Measurements from ENCODE around the gene CD22. TPM values are rescaled to one million over a fixed set of nuclear protein-coding genes. Genes with fewer than 3 reads are reported as not detected.

CD22 gene
- polyA plus RNA-seq, 2 donors = 0.71 to 1.2 TPM

GRCh38 chr19:35288331-35288730 is 40.7 kb upstream of the CD22 start:
- H3K9me3 ChIP-seq (ENCODE audit: control insufficient read depth in 2 of 2, insufficient read depth in 1 of 2, low read depth in 1 of 2, low read length in 1 of 2) = no peaks in the 10 kb centered on the region
- H3K27me3 ChIP-seq (ENCODE audit: control insufficient read depth in 1 of 2, insufficient read depth in 2 of 2, low read length in 2 of 2) = no peaks in the 10 kb centered on the region
- no peaks in the 10 kb centered on the region for H3K4me1 ChIP-seq (ENCODE audit: control insufficient read depth in 2 of 2, insufficient read depth in 2 of 2, low read length in 1 of 2)
- no peaks in the 10 kb centered on the region for H3K36me3 ChIP-seq (ENCODE audit: control insufficient read depth in 2 of 2, insufficient read depth in 2 of 2, low read length in 1 of 2)
- no peak overlapping the region for H3K27ac ChIP-seq (ENCODE audit: low read depth in 2 of 2, low read length in 1 of 2)
- no peak overlapping the region for H3K4me3 ChIP-seq (ENCODE audit: low read depth in 1 of 2, low read length in 2 of 2)
- 54 to 64% methylated on average over 2 of the region's 2 CpGs for WGBS, 2 donors

GRCh38 chr19:35288906-35289305 is 40.1 kb upstream of the CD22 start:
- Histone ChIP-seq H3K36me3 (ENCODE audit: control insufficient read depth in 2 of 2, insufficient read depth in 2 of 2, low read length in 1 of 2) (no peaks in the 10 kb centered on the region), H3K27me3 (ENCODE audit: control insufficient read depth in 1 of 2, insufficient read depth in 2 of 2, low read length in 2 of 2) (no peaks in the 10 kb centered on the region)
- WGBS, 2 donors = 60 to 77% methylated on average over 5 of the region's 5 CpGs

GRCh38 chr19:35290381-35291127 is 38.4 kb upstream of the CD22 start:
- H3K27ac ChIP-seq (ENCODE audit: low read depth in 2 of 2, low read length in 1 of 2) = no peak overlapping the region
- H3K36me3 ChIP-seq (ENCODE audit: control insufficient read depth in 2 of 2, insufficient read depth in 2 of 2, low read length in 1 of 2) = no peaks in the 10 kb centered on the region
- no peak overlapping the region for H3K4me3 ChIP-seq (ENCODE audit: low read depth in 1 of 2, low read length in 2 of 2)
- H3K27me3 ChIP-seq (ENCODE audit: control insufficient read depth in 1 of 2, insufficient read depth in 2 of 2, low read length in 2 of 2) = no peaks in the 10 kb centered on the region
- H3K4me1 ChIP-seq (ENCODE audit: control insufficient read depth in 2 of 2, insufficient read depth in 2 of 2, low read length in 1 of 2) = no peaks in the 10 kb centered on the region
- 66% methylated on average over 19 to 20 of the region's 20 CpGs for WGBS, 2 donors
- no peaks in the 10 kb centered on the region for H3K9me3 ChIP-seq (ENCODE audit: control insufficient read depth in 2 of 2, insufficient read depth in 1 of 2, low read depth in 1 of 2, low read length in 1 of 2)

More at GRCh38 chr19:35288906-35289305, 40.1 kb upstream of the CD22 start:
- Histone ChIP-seq H3K9me3 (ENCODE audit: control insufficient read depth in 2 of 2, insufficient read depth in 1 of 2, low read depth in 1 of 2, low read length in 1 of 2) (no peaks in the 10 kb centered on the region), H3K4me1 (ENCODE audit: control insufficient read depth in 2 of 2, insufficient read depth in 2 of 2, low read length in 1 of 2) (no peaks in the 10 kb centered on the region), H3K4me3 (ENCODE audit: low read depth in 1 of 2, low read length in 2 of 2) (no peak overlapping the region), H3K27ac (ENCODE audit: low read depth in 2 of 2, low read length in 1 of 2) (no peak overlapping the region)

- no peak overlapping the region for H3K27ac ChIP-seq (ENCODE audit: low read depth in 2 of 2, low read length in 1 of 2)
- no peaks in the 10 kb centered on the region for H3K36me3 ChIP-seq (ENCODE audit: control insufficient read depth in 2 of 2, insufficient read depth in 2 of 2, low read length in 1 of 2)
- no peak overlapping the region for H3K4me3 ChIP-seq (ENCODE audit: low read depth in 1 of 2, low read length in 2 of 2)
- WGBS, 2 donors = 49 to 50% methylated on average over 6 of the region's 6 CpGs
- no peaks in the 10 kb centered on the region for H3K27me3 ChIP-seq (ENCODE audit: control insufficient read depth in 1 of 2, insufficient read depth in 2 of 2, low read length in 2 of 2)
- no peaks in the 10 kb centered on the region for H3K9me3 ChIP-seq (ENCODE audit: control insufficient read depth in 2 of 2, insufficient read depth in 1 of 2, low read depth in 1 of 2, low read length in 1 of 2)
- H3K4me1 ChIP-seq (ENCODE audit: control insufficient read depth in 2 of 2, insufficient read depth in 2 of 2, low read length in 1 of 2) = no peaks in the 10 kb centered on the region
Measured at GRCh38 chr19:35291259-35291658, 37.7 kb upstream of the CD22 start.

GRCh38 chr19:35291916-35292315 is 37.1 kb upstream of the CD22 start, which contains the start of gene MAG:
Gene MAG, plus strand, starts transcription at chr19:35292161. Its CDS starts 3,248 bp downstream, at chr19:35295409.
- Histone ChIP-seq H3K27ac (ENCODE audit: low read depth in 2 of 2, low read length in 1 of 2) (no peak within 1 kb of the TSS), H3K9me3 (ENCODE audit: control insufficient read depth in 2 of 2, insufficient read depth in 1 of 2, low read depth in 1 of 2, low read length in 1 of 2) (no peaks in the 10 kb centered on the region), H3K4me1 (ENCODE audit: control insufficient read depth in 2 of 2, insufficient read depth in 2 of 2, low read length in 1 of 2) (no peaks in the 10 kb centered on the region), H3K27me3 (ENCODE audit: control insufficient read depth in 1 of 2, insufficient read depth in 2 of 2, low read length in 2 of 2) (no peaks in the 10 kb centered on the region), H3K4me3 (ENCODE audit: low read depth in 1 of 2, low read length in 2 of 2) (no peak within 1 kb of the TSS), H3K36me3 (ENCODE audit: control insufficient read depth in 2 of 2, insufficient read depth in 2 of 2, low read length in 1 of 2) (no peaks in the 10 kb centered on the region)
- WGBS, 2 donors = 66 to 71% methylated on average over 12 of the region's 12 CpGs

GRCh38 chr19:35292421-35293362 is 36.3 kb upstream of the CD22 start:
- WGBS, 2 donors = 55 to 62% methylated on average over 23 of the region's 23 CpGs
- Histone ChIP-seq H3K27me3 (ENCODE audit: control insufficient read depth in 1 of 2, insufficient read depth in 2 of 2, low read length in 2 of 2) (no peaks in the 10 kb centered on the region), H3K36me3 (ENCODE audit: control insufficient read depth in 2 of 2, insufficient read depth in 2 of 2, low read length in 1 of 2) (no peaks in the 10 kb centered on the region), H3K4me1 (ENCODE audit: control insufficient read depth in 2 of 2, insufficient read depth in 2 of 2, low read length in 1 of 2) (no peaks in the 10 kb centered on the region), H3K9me3 (ENCODE audit: control insufficient read depth in 2 of 2, insufficient read depth in 1 of 2, low read depth in 1 of 2, low read length in 1 of 2) (no peaks in the 10 kb centered on the region), H3K4me3 (ENCODE audit: low read depth in 1 of 2, low read length in 2 of 2) (no peak overlapping the region), H3K27ac (ENCODE audit: low read depth in 2 of 2, low read length in 1 of 2) (no peak overlapping the region)

- no peak overlapping the region for H3K27ac ChIP-seq (ENCODE audit: low read depth in 2 of 2, low read length in 1 of 2)
- no peaks in the 10 kb centered on the region for H3K4me1 ChIP-seq (ENCODE audit: control insufficient read depth in 2 of 2, insufficient read depth in 2 of 2, low read length in 1 of 2)
- H3K9me3 ChIP-seq (ENCODE audit: control insufficient read depth in 2 of 2, insufficient read depth in 1 of 2, low read depth in 1 of 2, low read length in 1 of 2) = no peaks in the 10 kb centered on the region
- 15 to 27% methylated on average over 7 of the region's 7 CpGs for WGBS, 2 donors
- H3K27me3 ChIP-seq (ENCODE audit: control insufficient read depth in 1 of 2, insufficient read depth in 2 of 2, low read length in 2 of 2) = no peaks in the 10 kb centered on the region
- H3K4me3 ChIP-seq (ENCODE audit: low read depth in 1 of 2, low read length in 2 of 2) = no peak overlapping the region
- no peaks in the 10 kb centered on the region for H3K36me3 ChIP-seq (ENCODE audit: control insufficient read depth in 2 of 2, insufficient read depth in 2 of 2, low read length in 1 of 2)
Measured at GRCh38 chr19:35293363-35293739, 35.6 kb upstream of the CD22 start.

GRCh38 chr19:35293808-35294207 is 35.2 kb upstream of the CD22 start:
- Histone ChIP-seq H3K4me1 (ENCODE audit: control insufficient read depth in 2 of 2, insufficient read depth in 2 of 2, low read length in 1 of 2) (no peaks in the 10 kb centered on the region), H3K9me3 (ENCODE audit: control insufficient read depth in 2 of 2, insufficient read depth in 1 of 2, low read depth in 1 of 2, low read length in 1 of 2) (no peaks in the 10 kb centered on the region), H3K4me3 (ENCODE audit: low read depth in 1 of 2, low read length in 2 of 2) (no peak overlapping the region), H3K27ac (ENCODE audit: low read depth in 2 of 2, low read length in 1 of 2) (no peak overlapping the region), H3K36me3 (ENCODE audit: control insufficient read depth in 2 of 2, insufficient read depth in 2 of 2, low read length in 1 of 2) (no peaks in the 10 kb centered on the region), H3K27me3 (ENCODE audit: control insufficient read depth in 1 of 2, insufficient read depth in 2 of 2, low read length in 2 of 2) (no peaks in the 10 kb centered on the region)
- WGBS, 2 donors = 42 to 49% methylated on average over 17 of the region's 17 CpGs

- Histone ChIP-seq H3K4me3 (ENCODE audit: low read depth in 1 of 2, low read length in 2 of 2) (no peak overlapping the region), H3K36me3 (ENCODE audit: control insufficient read depth in 2 of 2, insufficient read depth in 2 of 2, low read length in 1 of 2) (no peaks in the 10 kb centered on the region), H3K9me3 (ENCODE audit: control insufficient read depth in 2 of 2, insufficient read depth in 1 of 2, low read depth in 1 of 2, low read length in 1 of 2) (no peaks in the 10 kb centered on the region), H3K27ac (ENCODE audit: low read depth in 2 of 2, low read length in 1 of 2) (no peak overlapping the region), H3K27me3 (ENCODE audit: control insufficient read depth in 1 of 2, insufficient read depth in 2 of 2, low read length in 2 of 2) (no peaks in the 10 kb centered on the region), H3K4me1 (ENCODE audit: control insufficient read depth in 2 of 2, insufficient read depth in 2 of 2, low read length in 1 of 2) (no peaks in the 10 kb centered on the region)
- 62% methylated on average over 3 of the region's 3 CpGs for WGBS, 2 donors
Measured at GRCh38 chr19:35294328-35294727, 34.7 kb upstream of the CD22 start.
